Measurements from ENCODE around the gene SLC25A33.

Gene SLC25A33

GRCh38 chr1:9597361-9598315 is 58.4 kb downstream of the SLC25A33 start:
- no peaks in the 10 kb centered on the region for H3K9me3 ChIP-seq (ENCODE audit: insufficient read depth, low read depth, low read length)
- peaks cover 12% of the 10 kb centered on the region for H3K4me1 ChIP-seq (ENCODE audit: insufficient read depth, low read length)
- H3K27me3 ChIP-seq (ENCODE audit: insufficient read depth, low read length), result no peaks in the 10 kb centered on the region
- H3K36me3 ChIP-seq (ENCODE audit: insufficient read depth, low read depth, low read length), result peaks cover 43% of the 10 kb centered on the region
- no peak overlapping the region for H3K9ac ChIP-seq (ENCODE audit: low read depth, low read length)
- no peak overlapping the region for H3K27ac ChIP-seq (ENCODE audit: low read length)
- H3K4me3 ChIP-seq (ENCODE audit: low read length), result no peak overlapping the region

- H3K9ac ChIP-seq (ENCODE audit: low read depth, low read length), result no peak overlapping the region
- H3K4me1 ChIP-seq (ENCODE audit: insufficient read depth, low read length), result peaks cover 6% of the 10 kb centered on the region; the same call in 1 of the 2 replicates
- H3K27me3 ChIP-seq (ENCODE audit: insufficient read depth, low read length), result no peaks in the 10 kb centered on the region
- no peaks in the 10 kb centered on the region for H3K9me3 ChIP-seq (ENCODE audit: insufficient read depth, low read depth, low read length)
- peaks cover 50% of the 10 kb centered on the region for H3K36me3 ChIP-seq (ENCODE audit: insufficient read depth, low read depth, low read length)
- no peak overlapping the region for H3K4me3 ChIP-seq (ENCODE audit: low read length)
- no peak overlapping the region for H3K27ac ChIP-seq (ENCODE audit: low read length)
These were observed 59.0 kb downstream of the SLC25A33 start for GRCh38 chr1:9598316-9598700.

DNA sequence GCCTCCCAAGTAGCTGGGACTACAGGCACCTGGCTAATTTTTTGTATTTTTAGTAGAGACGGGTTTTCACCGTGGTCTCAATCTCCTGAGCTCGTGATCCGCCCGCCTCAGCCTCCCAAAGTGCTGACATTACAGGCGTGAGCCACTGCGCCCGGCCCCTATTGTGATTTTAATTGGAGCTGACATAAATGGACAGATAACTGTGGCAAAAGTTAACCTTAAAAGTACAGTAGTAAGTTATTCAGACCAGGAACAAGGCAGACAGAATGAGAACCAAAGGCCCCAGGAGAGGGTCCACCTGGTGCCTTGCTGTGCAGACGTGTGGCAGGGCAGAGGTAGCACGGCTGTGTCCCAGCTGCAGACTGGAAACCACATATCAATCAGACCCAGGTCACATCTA is 60.5 kb downstream of the SLC25A33 start:
- no peak overlapping the region for H3K27ac ChIP-seq (ENCODE audit: low read length)
- no peaks in the 10 kb centered on the region for H3K4me1 ChIP-seq (ENCODE audit: insufficient read depth, low read length)
- no peaks in the 10 kb centered on the region for H3K9me3 ChIP-seq (ENCODE audit: insufficient read depth, low read depth, low read length)
- H3K9ac ChIP-seq (ENCODE audit: low read depth, low read length), result no peak overlapping the region
- H3K4me3 ChIP-seq (ENCODE audit: low read length), result no peak overlapping the region
- peaks cover 57% of the 10 kb centered on the region for H3K36me3 ChIP-seq (ENCODE audit: insufficient read depth, low read depth, low read length)
- H3K27me3 ChIP-seq (ENCODE audit: insufficient read depth, low read length), result no peaks in the 10 kb centered on the region

GRCh38 chr1:9600861-9601834 is 61.9 kb downstream of the SLC25A33 start:
- Histone ChIP-seq H3K27me3 (ENCODE audit: insufficient read depth, low read length) (no peaks in the 10 kb centered on the region), H3K9me3 (ENCODE audit: insufficient read depth, low read depth, low read length) (no peaks in the 10 kb centered on the region), H3K36me3 (ENCODE audit: insufficient read depth, low read depth, low read length) (peaks cover 57% of the 10 kb centered on the region), H3K4me1 (ENCODE audit: insufficient read depth, low read length) (no peaks in the 10 kb centered on the region), H3K27ac (ENCODE audit: low read length) (no peak overlapping the region), H3K9ac (ENCODE audit: low read depth, low read length) (no peak overlapping the region), H3K4me3 (ENCODE audit: low read length) (no peak overlapping the region)

GRCh38 chr1:9601942-9602793 is 62.9 kb downstream of the SLC25A33 start:
- H3K9ac ChIP-seq (ENCODE audit: low read depth, low read length), result no peak overlapping the region
- no peak overlapping the region for H3K27ac ChIP-seq (ENCODE audit: low read length)
- no peak overlapping the region for H3K4me3 ChIP-seq (ENCODE audit: low read length)
- no peaks in the 10 kb centered on the region for H3K4me1 ChIP-seq (ENCODE audit: insufficient read depth, low read length)
- H3K9me3 ChIP-seq (ENCODE audit: insufficient read depth, low read depth, low read length), result no peaks in the 10 kb centered on the region
- H3K36me3 ChIP-seq (ENCODE audit: insufficient read depth, low read depth, low read length), result peaks cover 55% of the 10 kb centered on the region
- H3K27me3 ChIP-seq (ENCODE audit: insufficient read depth, low read length), result no peaks in the 10 kb centered on the region

DNA sequence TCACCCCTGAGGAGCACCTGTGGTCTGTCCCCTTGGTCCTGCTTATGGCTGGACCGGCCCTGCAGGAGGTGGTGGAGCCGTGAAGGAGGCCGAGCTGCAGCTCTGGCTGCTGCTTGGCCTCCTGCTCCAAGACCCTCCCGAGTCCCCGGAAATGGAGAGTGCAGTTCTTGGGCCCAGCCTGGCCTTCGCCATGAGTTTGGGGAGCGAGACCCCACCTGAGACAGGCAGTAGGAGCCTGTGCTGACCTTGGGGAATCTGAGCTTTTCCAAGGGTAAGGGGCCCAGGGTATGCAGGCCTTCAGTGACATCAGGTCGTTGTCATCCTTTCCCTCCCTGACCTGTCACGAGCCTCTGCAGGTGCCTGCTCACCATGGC is 63.5 kb downstream of the SLC25A33 start:
- Histone ChIP-seq H3K27ac (ENCODE audit: low read length) (no peak overlapping the region), H3K9me3 (ENCODE audit: insufficient read depth, low read depth, low read length) (no peaks in the 10 kb centered on the region), H3K36me3 (ENCODE audit: insufficient read depth, low read depth, low read length) (peaks cover 49% of the 10 kb centered on the region), H3K9ac (ENCODE audit: low read depth, low read length) (no peak overlapping the region), H3K4me3 (ENCODE audit: low read length) (no peak overlapping the region), H3K4me1 (ENCODE audit: insufficient read depth, low read length) (no peaks in the 10 kb centered on the region), H3K27me3 (ENCODE audit: insufficient read depth, low read length) (no peaks in the 10 kb centered on the region)

GRCh38 chr1:9603307-9603706 is 64.0 kb downstream of the SLC25A33 start:
- Histone ChIP-seq H3K4me3 (ENCODE audit: low read length) (no peak overlapping the region), H3K9me3 (ENCODE audit: insufficient read depth, low read depth, low read length) (no peaks in the 10 kb centered on the region), H3K9ac (ENCODE audit: low read depth, low read length) (no peak overlapping the region), H3K36me3 (ENCODE audit: insufficient read depth, low read depth, low read length) (peaks cover 49% of the 10 kb centered on the region), H3K4me1 (ENCODE audit: insufficient read depth, low read length) (no peaks in the 10 kb centered on the region), H3K27ac (ENCODE audit: low read length) (no peak overlapping the region), H3K27me3 (ENCODE audit: insufficient read depth, low read length) (no peaks in the 10 kb centered on the region)

- peaks cover 54% of the 10 kb centered on the region for H3K36me3 ChIP-seq (ENCODE audit: insufficient read depth, low read depth, low read length)
- H3K9me3 ChIP-seq (ENCODE audit: insufficient read depth, low read depth, low read length), result no peaks in the 10 kb centered on the region
- no peak overlapping the region for H3K27ac ChIP-seq (ENCODE audit: low read length)
- H3K4me3 ChIP-seq (ENCODE audit: low read length), result no peak overlapping the region
- H3K27me3 ChIP-seq (ENCODE audit: insufficient read depth, low read length), result no peaks in the 10 kb centered on the region
- no peaks in the 10 kb centered on the region for H3K4me1 ChIP-seq (ENCODE audit: insufficient read depth, low read length)
- no peak overlapping the region for H3K9ac ChIP-seq (ENCODE audit: low read depth, low read length)
These were observed 64.8 kb downstream of the SLC25A33 start for GRCh38 chr1:9603766-9604753.

- Histone ChIP-seq H3K36me3 (ENCODE audit: insufficient read depth, low read depth, low read length) (peaks cover 59% of the 10 kb centered on the region), H3K4me3 (ENCODE audit: low read length) (no peak overlapping the region), H3K9me3 (ENCODE audit: insufficient read depth, low read depth, low read length) (no peaks in the 10 kb centered on the region), H3K4me1 (ENCODE audit: insufficient read depth, low read length) (no peaks in the 10 kb centered on the region), H3K27me3 (ENCODE audit: insufficient read depth, low read length) (no peaks in the 10 kb centered on the region), H3K27ac (ENCODE audit: low read length) (no peak overlapping the region), H3K9ac (ENCODE audit: low read depth, low read length) (no peak overlapping the region)
These were observed 65.6 kb downstream of the SLC25A33 start for GRCh38 chr1:9604836-9605235.

- Histone ChIP-seq H3K36me3 (ENCODE audit: insufficient read depth, low read depth, low read length) (peaks cover 56% of the 10 kb centered on the region), H3K27ac (ENCODE audit: low read length) (no peak overlapping the region), H3K27me3 (ENCODE audit: insufficient read depth, low read length) (no peaks in the 10 kb centered on the region), H3K4me1 (ENCODE audit: insufficient read depth, low read length) (no peaks in the 10 kb centered on the region), H3K9me3 (ENCODE audit: insufficient read depth, low read depth, low read length) (no peaks in the 10 kb centered on the region), H3K9ac (ENCODE audit: low read depth, low read length) (no peak overlapping the region), H3K4me3 (ENCODE audit: low read length) (no peak overlapping the region)
These were observed 66.7 kb downstream of the SLC25A33 start for GRCh38 chr1:9605946-9606455.
